Measurements from ENCODE around the gene ZNF138.

The ZNF138 gene

DNA sequence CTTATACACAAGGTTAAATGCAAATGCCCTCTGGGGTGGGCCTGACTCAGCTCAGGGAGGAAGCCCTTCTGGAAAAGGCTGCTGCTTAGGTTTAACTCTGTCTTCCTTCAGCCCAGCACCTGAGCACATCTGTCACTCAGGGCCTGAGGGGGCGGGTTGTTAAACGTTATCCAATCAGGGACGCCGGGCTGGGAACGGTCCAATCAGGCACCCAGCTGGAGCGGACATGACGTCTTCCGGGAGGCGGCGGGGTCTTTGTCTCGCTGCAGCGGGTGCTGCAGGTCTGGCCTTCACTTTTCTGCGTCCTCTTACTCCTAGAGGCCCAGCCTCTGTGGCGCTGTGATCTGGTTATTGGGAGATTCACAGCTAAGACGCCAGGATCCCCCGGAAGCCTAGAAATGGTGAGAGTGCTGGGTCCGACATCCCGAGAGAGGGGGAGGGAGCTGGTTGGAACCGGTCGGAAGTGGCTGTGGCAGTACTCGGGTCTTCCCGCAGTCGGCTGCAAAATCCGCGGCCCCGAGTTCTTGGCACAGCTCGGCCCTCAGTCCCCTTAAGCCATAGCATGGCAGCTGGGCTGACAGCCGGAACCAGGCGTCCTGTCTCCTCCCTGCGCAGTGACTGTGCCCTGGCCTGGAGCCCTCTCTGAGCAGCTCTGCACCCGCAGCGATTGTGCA lies at the start of gene ZNF138:
Gene ZNF138, plus strand, starts transcription at position 258 of the 674 bp plus-strand sequence. Its CDS starts 141 bp downstream, at position 399.
- TF ChIP-seq, protein P1, sequence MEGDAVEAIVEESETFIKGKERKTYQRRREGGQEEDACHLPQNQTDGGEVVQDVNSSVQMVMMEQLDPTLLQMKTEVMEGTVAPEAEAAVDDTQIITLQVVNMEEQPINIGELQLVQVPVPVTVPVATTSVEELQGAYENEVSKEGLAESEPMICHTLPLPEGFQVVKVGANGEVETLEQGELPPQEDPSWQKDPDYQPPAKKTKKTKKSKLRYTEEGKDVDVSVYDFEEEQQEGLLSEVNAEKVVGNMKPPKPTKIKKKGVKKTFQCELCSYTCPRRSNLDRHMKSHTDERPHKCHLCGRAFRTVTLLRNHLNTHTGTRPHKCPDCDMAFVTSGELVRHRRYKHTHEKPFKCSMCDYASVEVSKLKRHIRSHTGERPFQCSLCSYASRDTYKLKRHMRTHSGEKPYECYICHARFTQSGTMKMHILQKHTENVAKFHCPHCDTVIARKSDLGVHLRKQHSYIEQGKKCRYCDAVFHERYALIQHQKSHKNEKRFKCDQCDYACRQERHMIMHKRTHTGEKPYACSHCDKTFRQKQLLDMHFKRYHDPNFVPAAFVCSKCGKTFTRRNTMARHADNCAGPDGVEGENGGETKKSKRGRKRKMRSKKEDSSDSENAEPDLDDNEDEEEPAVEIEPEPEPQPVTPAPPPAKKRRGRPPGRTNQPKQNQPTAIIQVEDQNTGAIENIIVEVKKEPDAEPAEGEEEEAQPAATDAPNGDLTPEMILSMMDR (IDR thresholded peaks at IDR 0.05; ENCODE audit: low read depth, low read length): no peak
- peak within 1 kb of the TSS; percentile 64 to 86 for H3K4me3 ChIP-seq (replicated peaks in 1 of 2; ENCODE audit: low read depth in 2 of 2, low read length in 2 of 2)
- peak; percentile 94 to 95 for DNase-seq (ENCODE audit: low read depth in 2 of 2)

DNA sequence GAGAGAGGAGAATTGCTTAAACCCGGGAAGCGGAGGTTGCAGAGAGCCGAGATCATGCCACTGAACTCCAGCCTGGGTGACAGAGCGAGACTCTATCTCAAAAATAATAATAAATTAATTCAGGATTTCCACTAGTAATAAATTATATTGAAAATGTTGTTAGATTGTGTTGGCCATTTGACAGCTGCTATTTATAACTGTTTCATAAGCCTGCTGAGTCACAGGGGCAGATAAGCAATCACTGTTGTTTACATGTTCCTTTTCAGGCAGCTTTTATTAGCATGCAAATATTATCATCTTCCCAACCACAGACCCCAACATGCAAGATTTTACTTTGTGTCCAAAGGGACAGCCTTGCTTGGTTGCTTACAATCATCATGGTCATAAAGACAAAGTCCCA lies 49.5 kb upstream of the ZNF138 start:
- TF ChIP-seq, protein P1 (IDR thresholded peaks at IDR 0.05; ENCODE audit: low read depth, low read length): no peak
- DNase-seq (ENCODE audit: low read depth in 2 of 2): peak in 1 of 2 donors; percentile 6
- no peak overlapping the region for H3K4me3 ChIP-seq (replicated peaks in 1 of 2; ENCODE audit: low read depth in 2 of 2, low read length in 2 of 2)

DNA sequence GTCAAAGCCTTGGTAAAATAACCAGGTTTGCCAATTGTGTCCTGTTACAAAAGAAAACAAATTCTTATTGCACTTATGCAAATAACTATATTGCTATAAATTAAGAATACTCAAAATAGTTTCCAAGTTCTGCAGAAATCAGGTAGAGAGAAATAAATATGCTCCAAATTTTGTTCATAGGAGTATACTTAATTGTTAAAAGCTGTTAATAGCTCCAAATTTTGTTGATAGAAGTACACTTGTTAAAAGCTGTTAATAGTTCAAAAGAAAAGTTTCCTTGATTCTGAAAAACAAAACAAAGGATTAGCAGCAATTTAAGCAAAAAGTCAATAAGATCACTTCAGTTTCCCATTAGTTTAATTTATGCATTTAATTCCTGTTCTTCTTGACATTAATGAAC lies 46.4 kb upstream of the ZNF138 start:
- no peak overlapping the region for H3K4me3 ChIP-seq (replicated peaks in 1 of 2; ENCODE audit: low read depth in 2 of 2, low read length in 2 of 2)
- no peak for DNase-seq (ENCODE audit: low read depth in 2 of 2)
- TF ChIP-seq, protein P1 (IDR thresholded peaks at IDR 0.05; ENCODE audit: low read depth, low read length): no peak

DNA sequence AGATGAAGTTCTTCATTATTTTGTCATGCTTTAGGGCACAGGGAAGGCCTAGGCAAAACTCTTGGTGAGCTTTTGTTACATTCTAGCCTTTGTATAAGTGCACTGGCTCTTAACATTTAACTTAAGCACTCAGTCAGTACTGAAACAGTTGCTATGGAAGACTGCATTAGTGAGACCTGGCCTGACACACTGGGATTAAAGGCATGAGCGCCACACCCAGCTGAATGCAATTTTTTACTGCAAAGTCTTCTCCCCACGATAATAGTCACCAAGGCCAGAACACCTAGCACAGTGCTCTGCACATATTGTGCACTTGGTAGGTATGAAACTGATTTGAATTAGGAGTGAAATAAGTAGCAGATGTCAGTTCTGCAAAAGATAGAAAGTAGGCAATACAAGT lies 41.2 kb upstream of the ZNF138 start:
- TF ChIP-seq, protein P1 (IDR thresholded peaks at IDR 0.05; ENCODE audit: low read depth, low read length): no peak
- no peak overlapping the region for H3K4me3 ChIP-seq (replicated peaks in 1 of 2; ENCODE audit: low read depth in 2 of 2, low read length in 2 of 2)
- no peak for DNase-seq (ENCODE audit: low read depth in 2 of 2)

DNA sequence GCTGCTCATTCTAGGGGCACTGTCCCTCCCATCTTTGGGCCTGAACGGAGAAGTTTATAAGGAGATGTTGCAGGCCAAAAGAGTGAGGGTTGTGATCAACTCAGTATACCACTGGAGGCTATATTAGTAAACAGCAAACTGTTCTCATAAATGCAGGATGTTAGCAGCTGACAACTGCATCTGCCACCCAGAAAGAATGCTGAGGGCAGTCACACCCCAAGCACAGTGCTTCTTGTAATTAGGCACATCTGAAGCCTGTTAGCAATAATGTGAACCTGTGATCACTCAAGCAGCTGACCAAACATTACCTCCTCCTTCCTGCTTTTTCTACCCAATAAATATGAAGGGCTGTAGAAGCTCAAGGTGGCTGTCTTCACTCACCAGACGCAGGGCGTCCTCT lies 38.4 kb upstream of the ZNF138 start:
- no peak for DNase-seq (ENCODE audit: low read depth in 2 of 2)
- H3K4me3 ChIP-seq (replicated peaks in 1 of 2; ENCODE audit: low read depth in 2 of 2, low read length in 2 of 2): no peak overlapping the region
- TF ChIP-seq, protein P1 (IDR thresholded peaks at IDR 0.05; ENCODE audit: low read depth, low read length): no peak

DNA sequence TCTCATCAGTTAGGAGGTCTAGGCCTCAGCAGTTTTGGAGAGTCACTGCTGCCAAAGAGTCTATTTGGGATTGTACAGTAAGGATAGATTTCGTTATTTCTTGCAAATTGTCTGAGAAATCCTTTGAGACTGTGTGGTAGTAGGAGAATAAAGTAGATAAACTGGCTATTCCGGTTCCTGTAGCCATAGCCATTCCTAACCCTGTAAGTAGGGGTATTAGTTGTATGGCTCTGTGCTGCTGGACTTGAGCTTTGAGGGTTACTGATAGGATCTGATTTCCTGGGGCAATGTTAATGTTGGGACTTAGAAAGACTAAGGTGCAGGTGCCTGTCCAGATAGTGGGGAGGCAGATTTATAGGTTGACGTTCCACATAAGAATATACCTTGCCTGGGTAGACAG lies 36.1 kb upstream of the ZNF138 start:
- no peak for DNase-seq (ENCODE audit: low read depth in 2 of 2)
- TF ChIP-seq, protein P1 (IDR thresholded peaks at IDR 0.05; ENCODE audit: low read depth, low read length): no peak
- no peak overlapping the region for H3K4me3 ChIP-seq (replicated peaks in 1 of 2; ENCODE audit: low read depth in 2 of 2, low read length in 2 of 2)

DNA sequence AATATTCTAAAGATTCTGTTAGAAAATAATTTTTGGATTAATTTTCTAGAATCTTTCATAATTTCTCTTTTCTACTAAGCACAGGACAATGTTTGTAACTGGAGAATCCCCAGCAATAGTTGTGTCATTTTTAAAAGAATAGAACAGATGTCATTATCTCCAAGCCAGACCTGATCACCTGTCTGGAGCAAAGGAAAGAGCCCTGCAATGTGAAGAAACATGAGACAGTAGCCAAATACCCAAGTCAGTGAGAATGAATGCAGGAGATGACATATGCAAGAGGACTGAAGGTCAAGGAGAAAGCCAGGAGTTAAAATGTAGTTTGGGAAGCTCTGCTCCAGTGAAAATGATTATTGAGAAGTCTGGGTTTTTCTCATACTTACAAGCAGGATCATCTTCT lies 25.4 kb upstream of the ZNF138 start:
- TF ChIP-seq, protein P1 (IDR thresholded peaks at IDR 0.05; ENCODE audit: low read depth, low read length): no peak
- H3K4me3 ChIP-seq (replicated peaks in 1 of 2; ENCODE audit: low read depth in 2 of 2, low read length in 2 of 2): no peak overlapping the region
- no peak for DNase-seq (ENCODE audit: low read depth in 2 of 2)

Measured in cardiac fibroblast (primary cell).